Upper lobe of left lung (tissue), 6 donors: ENCODE data around the gene XPR1. TPM values are rescaled to one million over a fixed set of nuclear protein-coding genes. Genes with fewer than 3 reads are reported as not detected.
"Not testable (repeated sequence)": the region's sequence is repeated elsewhere in the genome, so short reads cannot be mapped to it uniquely, and the experiment has no call there.

Experiments used
- ATAC-seq, 2 donors: fragments of 200-7000 bp; cut with Tn5 transposase; one replicate each; pipeline ENCODE4 v1.9.1; 2022; ENCODE audit warnings: mild to moderate bottlenecking in 2 of 2, moderate library complexity in 2 of 2; ENCODE audit not compliant: low FRiP score in 2 of 2
- DNase-seq, 2 donors: peaks; one replicate each; pipeline ENCODE4 v3.0.0-alpha.2; 2019 to 2020
- H3K27ac ChIP-seq, 4 donors: fragments of 200-600 bp; sonication (generic); one replicate each; pipeline ENCODE4 v1.5.1; 2016 to 2019
- H3K27me3 ChIP-seq, 4 donors: fragments of 200-600 bp; sonication (generic); one replicate each; pipeline ENCODE4 v1.5.1; 2017 to 2019
- H3K36me3 ChIP-seq, 4 donors: fragments of 200-600 bp; sonication (generic); one replicate each; pipeline ENCODE4 v1.5.1; 2016 to 2019
- H3K4me1 ChIP-seq, 4 donors: fragments of 200-600 bp; sonication (generic); one replicate each; pipeline ENCODE4 v1.5.1; 2018 to 2019
- H3K4me3 ChIP-seq, 4 donors: fragments of 200-600 bp; sonication (generic); one replicate each; pipeline ENCODE4 v1.5.1; 2017 to 2019; ENCODE audit warnings: mild to moderate bottlenecking in 2 of 4, moderate library complexity in 1 of 4
- H3K9me3 ChIP-seq, 4 donors: fragments of 200-600 bp; sonication (generic); one replicate each; pipeline ENCODE4 v1.5.1; 2018 to 2019
- EP300 ChIP-seq, 4 donors: sonication (generic); formaldehyde crosslinking; IDR thresholded peaks; one replicate each; pipeline ENCODE4 v1.5.1; 2017; ENCODE audit warnings: antibody characterized with exemption in 4 of 4, control low read depth in 2 of 4
- POLR2A ChIP-seq, 4 donors: fragments of 450-650 bp; IDR thresholded peaks; one replicate each; pipeline ENCODE4 v1.5.1; 2016 to 2017; ENCODE audit warnings: antibody characterized with exemption in 4 of 4, mild to moderate bottlenecking in 2 of 4
- POLR2AphosphoS5 ChIP-seq, 2 donors: sonication (generic); formaldehyde crosslinking; IDR thresholded peaks; one replicate each; pipeline ENCODE4 v1.5.1; 2017; ENCODE audit warnings: antibody characterized with exemption in 2 of 2
- WGBS, 2 donors: methylation state at CpG; one replicate each; pipeline ENCODE4 v1.1.5; 2017 to 2018; 5-methylcytosine and 5-hydroxymethylcytosine counted together
- total RNA-seq, 6 donors: library from RNA; depleted of rRNA in 4 of 6; stranded (reverse); fragments of >200 nt in 4 of 6; gene quantifications; one replicate each; pipeline versions ENCODE4 v1.1.0 to v1.2.1, GENCODE V29; 2016 to 2021
- TF ChIP-seq, protein P1 (sequence below), 6 experiments: fragments of 450-650 bp in 4 of 6; fragments of 200-600 bp in 2 of 6; sonication (generic) in 2 of 6; IDR thresholded peaks; one replicate each; pipeline ENCODE4 v1.5.1; 2016 to 2019; ENCODE audit warnings: antibody characterized with exemption in 6 of 6
- donor health status: DM: no; HTN: no; CAD: no; lungs with moderate emphysema.
- donor health status: DM: no; HTN: yes; CAD: no; lungs with severe emphysema.

XPR1 gene
- total RNA-seq, 6 donors from 2014 or later = 21.3 to 30.2 (median 25.3) TPM

- Histone ChIP-seq H3K27ac (no peak overlapping the region), H3K4me1 (no peaks in the 10 kb centered on the region), H3K9me3 (no peaks in the 10 kb centered on the region), H3K27me3 (no peaks in the 10 kb centered on the region), H3K4me3 (no peak overlapping the region), H3K36me3 (peaks cover 0 to 20% (median 0%) of the 10 kb centered on the region in 4 donors)
- no peak for TF ChIP-seq POLR2A (IDR thresholded peaks at IDR 0.05)
- no peak for TF ChIP-seq POLR2AphosphoS5 (IDR thresholded peaks at IDR 0.05)
- TF ChIP-seq EP300 (IDR thresholded peaks at IDR 0.05) = no peak
- TF ChIP-seq, protein P1, sequence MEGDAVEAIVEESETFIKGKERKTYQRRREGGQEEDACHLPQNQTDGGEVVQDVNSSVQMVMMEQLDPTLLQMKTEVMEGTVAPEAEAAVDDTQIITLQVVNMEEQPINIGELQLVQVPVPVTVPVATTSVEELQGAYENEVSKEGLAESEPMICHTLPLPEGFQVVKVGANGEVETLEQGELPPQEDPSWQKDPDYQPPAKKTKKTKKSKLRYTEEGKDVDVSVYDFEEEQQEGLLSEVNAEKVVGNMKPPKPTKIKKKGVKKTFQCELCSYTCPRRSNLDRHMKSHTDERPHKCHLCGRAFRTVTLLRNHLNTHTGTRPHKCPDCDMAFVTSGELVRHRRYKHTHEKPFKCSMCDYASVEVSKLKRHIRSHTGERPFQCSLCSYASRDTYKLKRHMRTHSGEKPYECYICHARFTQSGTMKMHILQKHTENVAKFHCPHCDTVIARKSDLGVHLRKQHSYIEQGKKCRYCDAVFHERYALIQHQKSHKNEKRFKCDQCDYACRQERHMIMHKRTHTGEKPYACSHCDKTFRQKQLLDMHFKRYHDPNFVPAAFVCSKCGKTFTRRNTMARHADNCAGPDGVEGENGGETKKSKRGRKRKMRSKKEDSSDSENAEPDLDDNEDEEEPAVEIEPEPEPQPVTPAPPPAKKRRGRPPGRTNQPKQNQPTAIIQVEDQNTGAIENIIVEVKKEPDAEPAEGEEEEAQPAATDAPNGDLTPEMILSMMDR (IDR thresholded peaks at IDR 0.05) = no peak
- no peak for DNase-seq
- ATAC-seq = no peak
- 83 to 87% methylated on average over 2 of the region's 2 CpGs for WGBS, 2 donors
These were observed 190.1 kb downstream of the XPR1 start for GRCh38 chr1:180821970-180822369.

DNA sequence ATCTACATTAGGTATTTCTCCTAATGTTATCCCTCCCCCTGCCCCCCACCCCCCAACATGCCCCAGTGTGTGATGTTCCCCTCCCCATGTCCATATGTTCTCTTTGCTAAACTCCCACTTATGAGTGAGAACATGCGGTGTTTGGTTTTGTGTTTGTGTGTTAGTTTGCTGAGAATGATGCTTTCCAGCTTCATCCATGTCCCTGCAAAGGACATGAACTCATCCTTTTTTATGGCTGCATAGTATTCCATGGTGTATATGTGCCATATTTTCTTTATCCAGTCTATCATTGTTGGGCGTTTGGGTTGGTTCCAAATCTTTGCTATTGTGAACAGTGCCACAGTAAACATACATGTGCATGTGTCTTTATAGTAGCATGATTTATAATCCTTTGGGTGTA, 199.7 kb downstream of the XPR1 start:
- H3K36me3 ChIP-seq = peaks cover 0 to 15% (median 0%) of the 10 kb centered on the region in 4 donors
- not testable (repeated sequence) for H3K9me3 ChIP-seq, H3K4me1 ChIP-seq, ATAC-seq, H3K27me3 ChIP-seq, H3K27ac ChIP-seq, DNase-seq, H3K4me3 ChIP-seq
- 93 to 94% methylated on average over 2 of the region's 2 CpGs for WGBS, 2 donors

DNA sequence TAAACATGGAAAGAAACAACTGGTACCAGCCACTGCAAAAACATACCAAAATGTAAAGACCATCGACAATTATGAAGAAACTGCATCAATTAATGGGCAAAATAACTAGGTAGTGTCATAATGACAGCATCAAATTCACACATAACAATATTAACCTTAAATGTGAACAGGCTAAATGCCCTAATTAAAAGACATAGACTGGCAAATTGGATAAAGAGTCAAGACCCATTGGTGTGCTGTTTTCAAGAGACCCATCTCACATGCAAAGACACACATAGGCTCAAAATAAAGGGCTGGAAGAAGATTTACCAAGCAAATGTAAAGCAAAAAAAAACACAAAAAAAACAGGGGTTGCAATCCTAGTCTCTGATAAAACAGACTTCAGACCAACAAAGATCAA, 201.4 kb downstream of the XPR1 start:
- H3K27ac ChIP-seq, ATAC-seq, H3K9me3 ChIP-seq, H3K4me3 ChIP-seq, DNase-seq, H3K4me1 ChIP-seq, H3K27me3 ChIP-seq: not testable (repeated sequence)
- peaks cover 0 to 13% (median 0%) of the 10 kb centered on the region in 4 donors for H3K36me3 ChIP-seq
- 94 to 95% methylated on average over 1 of the region's 1 CpG for WGBS, 2 donors

DNA sequence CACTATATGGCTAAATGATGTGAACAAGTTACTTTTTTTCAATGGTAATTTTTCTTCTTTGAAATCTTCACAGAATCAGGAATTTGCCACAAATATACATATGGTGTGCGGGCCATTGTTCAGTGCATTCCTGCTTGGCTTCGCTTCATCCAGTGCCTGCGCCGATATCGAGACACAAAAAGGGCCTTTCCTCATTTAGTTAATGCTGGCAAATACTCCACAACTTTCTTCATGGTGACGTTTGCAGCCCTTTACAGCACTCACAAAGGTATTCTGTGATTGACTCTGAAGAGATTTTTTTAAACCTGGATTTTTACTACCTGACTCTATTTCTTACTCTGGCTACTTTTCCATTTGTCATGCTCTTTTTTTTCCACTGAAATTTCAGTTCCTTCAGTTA, 204.6 kb downstream of the XPR1 start:
- Histone ChIP-seq H3K4me1 (no peaks in the 10 kb centered on the region), H3K27me3 (no peaks in the 10 kb centered on the region), H3K27ac (no peak overlapping the region), H3K4me3 (no peak overlapping the region), H3K9me3 (peaks cover 0 to 8% (median 4%) of the 10 kb centered on the region in 4 donors), H3K36me3 (peaks cover 0 to 13% (median 0%) of the 10 kb centered on the region in 4 donors)
- no peak for DNase-seq
- no peak for ATAC-seq
- 96% methylated on average over 6 of the region's 6 CpGs for WGBS, 2 donors
- TF ChIP-seq, protein P1 (IDR thresholded peaks at IDR 0.05) = no peak

- 87 to 90% methylated on average over 3 of the region's 3 CpGs for WGBS, 2 donors
- no peak for ATAC-seq
- H3K36me3 ChIP-seq = peaks cover 0 to 13% (median 0%) of the 10 kb centered on the region in 4 donors
- H3K27ac ChIP-seq = no peak overlapping the region
- H3K4me1 ChIP-seq = no peaks in the 10 kb centered on the region
- DNase-seq = no peak
- TF ChIP-seq, protein P1 (IDR thresholded peaks at IDR 0.05) = no peak
- peaks cover 0 to 8% (median 4%) of the 10 kb centered on the region in 4 donors for H3K9me3 ChIP-seq
- H3K27me3 ChIP-seq = no peaks in the 10 kb centered on the region
- H3K4me3 ChIP-seq = no peak overlapping the region
These were observed 205.2 kb downstream of the XPR1 start for GRCh38 chr1:180837020-180837419.

DNA sequence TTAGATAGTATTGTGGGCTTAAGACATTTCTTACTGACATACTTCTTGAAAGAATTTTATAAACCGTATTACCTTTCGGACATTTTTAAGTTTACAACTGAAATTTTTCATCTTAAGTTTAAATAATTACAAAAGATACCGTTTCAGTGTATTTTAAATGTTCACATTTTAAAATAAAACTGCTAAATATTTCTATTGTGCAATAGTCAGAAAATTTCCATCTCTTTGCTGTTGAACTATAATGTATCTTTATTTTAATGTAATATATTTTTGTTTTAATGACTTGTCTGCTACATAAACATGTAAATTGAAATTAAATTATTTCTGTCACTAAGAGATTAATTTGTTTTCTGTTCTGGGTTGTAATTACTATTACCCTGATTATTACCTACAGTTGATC, 206.7 kb downstream of the XPR1 start:
- no peak overlapping the region for H3K4me3 ChIP-seq
- no peak for ATAC-seq
- peaks cover 0 to 13% (median 0%) of the 10 kb centered on the region in 4 donors for H3K36me3 ChIP-seq
- no peaks in the 10 kb centered on the region for H3K27me3 ChIP-seq
- no peaks in the 10 kb centered on the region for H3K4me1 ChIP-seq
- WGBS, 2 donors = 95 to 96% methylated on average over 3 of the region's 3 CpGs
- H3K9me3 ChIP-seq = peaks cover 0 to 1% (median 0%) of the 10 kb centered on the region in 4 donors
- no peak for DNase-seq
- TF ChIP-seq POLR2AphosphoS5 (IDR thresholded peaks at IDR 0.05) (no peak), EP300 (IDR thresholded peaks at IDR 0.05) (no peak), POLR2A (IDR thresholded peaks at IDR 0.05) (no peak)
- TF ChIP-seq, protein P1 (IDR thresholded peaks at IDR 0.05) = no peak
- H3K27ac ChIP-seq = no peak overlapping the region
